Activated naive CD4-positive, alpha-beta T cell treated with anti-CD3 and anti-CD28 coated beads, Interleukin-2, amount 50 U/mL, for 24 hours (primary cell): ENCODE data around the gene LY6G6F.
"Not testable (repeated sequence)": the region's sequence is repeated elsewhere in the genome, so short reads cannot be mapped to it uniquely, and the experiment has no call there.

Source experiments
- H3K27ac Mint-ChIP-seq: one replicate; pipeline ENCODE4 v1.8.0; 2021; ENCODE audit warnings: mild to moderate bottlenecking, mixed read lengths
- H3K27me3 Mint-ChIP-seq: one replicate; pipeline ENCODE4 v1.8.0; 2021; ENCODE audit warnings: mixed read lengths
- H3K36me3 Mint-ChIP-seq: one replicate; pipeline ENCODE4 v1.8.0; 2021; ENCODE audit warnings: mixed read lengths
- H3K4me1 Mint-ChIP-seq: one replicate; pipeline ENCODE4 v1.8.0; 2021; ENCODE audit warnings: mixed read lengths
- H3K4me3 Mint-ChIP-seq: one replicate; pipeline ENCODE4 v1.8.0; 2021; ENCODE audit warnings: mild to moderate bottlenecking, mixed read lengths
- H3K9me3 Mint-ChIP-seq: one replicate; pipeline ENCODE4 v1.8.0; 2021; ENCODE audit warnings: mixed read lengths

LY6G6F gene

DNA sequence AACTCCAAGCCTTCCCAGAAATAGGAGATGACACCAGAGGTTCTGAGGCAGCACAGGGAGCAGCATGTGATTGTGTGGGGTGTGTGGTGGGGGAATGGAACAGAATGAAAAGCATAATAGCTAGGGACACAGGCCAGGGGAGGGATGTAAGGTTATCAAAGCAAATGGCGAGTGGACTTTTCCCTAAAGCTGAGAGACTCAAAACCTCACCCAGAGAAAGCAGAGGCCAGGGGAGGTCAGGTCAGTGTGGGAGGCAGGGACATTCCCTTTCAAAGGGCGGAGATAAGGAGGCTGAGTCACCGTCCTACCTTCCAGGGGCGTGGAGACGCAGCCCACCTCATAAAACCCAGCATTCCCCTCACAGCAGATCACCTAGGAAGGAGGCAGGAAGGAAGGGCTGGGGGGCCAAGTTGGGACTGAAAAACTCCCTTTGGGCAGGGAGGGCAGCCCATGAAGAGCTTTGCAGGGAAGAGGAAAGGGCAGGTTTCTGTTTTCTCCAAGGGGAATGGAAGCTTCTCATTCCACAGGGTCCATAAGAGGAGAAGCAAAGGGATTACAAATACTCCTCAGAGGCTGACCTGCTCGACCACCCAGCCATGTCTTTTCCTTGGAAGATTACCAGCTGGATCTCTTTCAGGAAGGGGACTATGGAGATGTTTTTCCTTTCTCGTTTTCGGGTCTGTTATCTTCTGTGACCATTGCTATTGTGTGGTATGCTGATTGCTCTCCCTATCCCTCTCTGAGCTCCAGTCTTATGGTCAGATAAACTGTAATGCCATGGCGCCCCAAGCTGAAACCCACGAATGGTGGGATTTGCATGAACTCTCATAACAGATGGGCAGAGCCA lies 16.2 kb upstream of the LY6G6F start:
- Mint-ChIP-seq H3K4me1 (no peaks in the 10 kb centered on the region), H3K36me3 (peaks cover 4% of the 10 kb centered on the region), H3K4me3 (no peak overlapping the region), H3K9me3 (no peaks in the 10 kb centered on the region), H3K27ac (peak overlapping the region; percentile 18), H3K27me3 (no peaks in the 10 kb centered on the region)

DNA sequence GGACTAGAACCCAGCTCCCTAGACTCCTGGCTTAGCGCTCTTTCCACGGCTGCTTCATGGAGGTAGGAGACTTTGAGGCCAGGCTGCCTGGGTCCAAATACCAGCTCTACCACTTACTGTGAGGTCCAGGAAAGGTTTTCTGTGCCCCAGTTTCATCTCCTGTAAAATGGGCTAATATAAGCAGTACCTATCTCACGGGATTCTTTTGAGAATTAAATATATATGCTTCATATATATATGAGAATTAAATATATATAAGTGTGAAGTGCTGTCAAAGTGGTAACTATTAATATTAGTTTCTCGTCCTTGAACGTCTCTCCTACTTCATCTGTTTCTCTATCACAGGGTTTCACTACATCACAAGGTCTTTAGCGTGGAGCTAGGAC lies 15.6 kb upstream of the LY6G6F start:
- H3K27me3 Mint-ChIP-seq, result no peaks in the 10 kb centered on the region
- no peaks in the 10 kb centered on the region for H3K9me3 Mint-ChIP-seq
- H3K27ac Mint-ChIP-seq, result no peak overlapping the region
- H3K4me1 Mint-ChIP-seq, result no peaks in the 10 kb centered on the region
- H3K4me3 Mint-ChIP-seq, result no peak overlapping the region
- peaks cover 4% of the 10 kb centered on the region for H3K36me3 Mint-ChIP-seq

DNA sequence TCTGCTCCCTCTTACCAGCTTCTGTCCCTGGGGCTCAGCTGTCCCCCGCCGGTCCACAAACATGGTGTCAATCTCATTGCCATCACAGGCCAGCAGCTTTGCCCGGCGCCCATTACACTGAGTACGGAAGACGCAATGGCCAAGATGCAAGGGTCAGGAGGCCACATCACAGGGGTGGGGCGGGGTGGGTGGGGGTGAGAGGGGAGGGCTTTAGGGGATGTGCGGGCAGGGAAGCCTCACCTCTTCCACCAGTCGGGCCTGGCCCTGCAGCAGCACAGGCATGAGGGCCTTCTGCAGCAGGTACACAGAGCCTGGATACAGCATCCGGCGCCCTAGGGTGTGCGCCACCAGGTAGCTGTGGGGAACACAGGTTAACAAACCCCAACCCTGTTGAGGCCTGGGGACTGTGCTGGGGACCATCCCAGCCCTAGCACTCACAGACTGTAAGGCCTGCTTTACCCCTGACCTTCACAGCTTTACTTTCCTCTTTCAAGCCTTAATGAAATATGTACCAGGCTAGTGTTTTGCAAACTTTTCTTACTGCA lies 15.0 kb upstream of the LY6G6F start:
- no peaks in the 10 kb centered on the region for H3K27me3 Mint-ChIP-seq
- peaks cover 4% of the 10 kb centered on the region for H3K36me3 Mint-ChIP-seq
- H3K9me3 Mint-ChIP-seq, result no peaks in the 10 kb centered on the region
- H3K4me1 Mint-ChIP-seq, result no peaks in the 10 kb centered on the region
- no peak overlapping the region for H3K4me3 Mint-ChIP-seq
- H3K27ac Mint-ChIP-seq, result no peak overlapping the region

DNA sequence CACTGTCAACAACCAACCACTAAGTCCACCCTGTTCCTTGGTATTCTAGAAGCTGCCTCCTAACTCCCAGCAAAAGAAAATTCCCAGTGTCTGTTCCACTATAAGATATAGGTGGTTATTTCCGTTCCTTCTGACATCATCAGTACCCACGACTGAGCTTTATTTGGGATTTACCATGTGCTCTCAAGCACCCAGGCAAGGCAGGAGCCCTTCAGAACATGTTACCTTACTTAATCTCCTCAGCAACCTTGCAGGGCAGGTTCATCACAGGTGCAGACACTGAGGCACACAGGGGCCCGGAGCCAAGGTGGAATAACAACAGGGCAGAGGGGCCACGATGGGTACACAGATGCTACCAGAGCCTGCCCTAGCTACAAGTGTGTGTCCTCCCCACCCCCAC lies 14.3 kb upstream of the LY6G6F start:
- Mint-ChIP-seq H3K27ac (no peak overlapping the region), H3K27me3 (no peaks in the 10 kb centered on the region), H3K4me1 (peaks cover 3% of the 10 kb centered on the region), H3K36me3 (peaks cover 4% of the 10 kb centered on the region), H3K9me3 (no peaks in the 10 kb centered on the region), H3K4me3 (no peak overlapping the region)

DNA sequence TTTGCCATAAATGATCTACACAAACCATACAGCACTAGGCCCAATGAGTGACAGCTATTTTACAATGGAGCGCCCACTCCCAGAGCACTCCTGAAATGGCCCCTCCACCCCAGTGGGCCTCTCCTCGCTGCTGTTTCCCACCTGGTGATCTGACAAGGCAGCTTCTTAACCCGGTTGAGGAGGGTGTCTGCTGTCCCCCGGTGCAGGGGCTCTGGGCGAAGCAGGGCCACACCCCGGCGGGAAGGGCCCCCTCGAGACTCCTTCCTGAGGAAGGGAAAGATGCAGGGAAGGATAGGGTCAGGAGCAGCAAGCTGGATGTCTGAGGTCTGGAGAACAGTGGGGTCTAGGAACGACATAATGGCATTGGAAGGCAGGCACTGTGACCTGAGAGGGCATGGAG lies 13.8 kb upstream of the LY6G6F start:
- Mint-ChIP-seq H3K9me3 (no peaks in the 10 kb centered on the region), H3K36me3 (peaks cover 3% of the 10 kb centered on the region), H3K27ac (no peak overlapping the region), H3K27me3 (no peaks in the 10 kb centered on the region), H3K4me3 (no peak overlapping the region), H3K4me1 (peaks cover 8% of the 10 kb centered on the region)

DNA sequence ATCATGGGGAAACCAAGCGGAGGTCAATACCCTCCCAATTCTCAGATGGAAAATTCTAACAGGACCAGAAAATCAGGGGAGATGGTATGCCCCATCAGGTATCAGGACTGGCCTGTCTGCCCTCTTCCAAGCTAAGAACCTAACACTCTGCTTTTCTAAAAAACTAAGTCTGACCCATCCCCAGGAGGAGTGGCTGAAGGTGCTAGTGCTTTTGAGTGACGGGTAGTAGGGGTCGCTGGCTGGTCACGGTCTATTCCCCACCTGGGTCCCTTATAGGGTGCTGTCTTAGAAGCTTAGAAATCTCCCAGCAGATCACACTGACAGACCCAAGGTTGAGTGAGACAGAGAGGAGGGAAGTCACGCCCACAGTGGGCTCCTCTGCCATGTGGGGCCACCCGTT lies 13.1 kb upstream of the LY6G6F start:
- H3K36me3 Mint-ChIP-seq, result peaks cover 4% of the 10 kb centered on the region
- no peaks in the 10 kb centered on the region for H3K27me3 Mint-ChIP-seq
- peaks cover 12% of the 10 kb centered on the region for H3K4me1 Mint-ChIP-seq
- H3K4me3 Mint-ChIP-seq, result no peak overlapping the region
- H3K9me3 Mint-ChIP-seq, result no peaks in the 10 kb centered on the region
- no peak overlapping the region for H3K27ac Mint-ChIP-seq

DNA sequence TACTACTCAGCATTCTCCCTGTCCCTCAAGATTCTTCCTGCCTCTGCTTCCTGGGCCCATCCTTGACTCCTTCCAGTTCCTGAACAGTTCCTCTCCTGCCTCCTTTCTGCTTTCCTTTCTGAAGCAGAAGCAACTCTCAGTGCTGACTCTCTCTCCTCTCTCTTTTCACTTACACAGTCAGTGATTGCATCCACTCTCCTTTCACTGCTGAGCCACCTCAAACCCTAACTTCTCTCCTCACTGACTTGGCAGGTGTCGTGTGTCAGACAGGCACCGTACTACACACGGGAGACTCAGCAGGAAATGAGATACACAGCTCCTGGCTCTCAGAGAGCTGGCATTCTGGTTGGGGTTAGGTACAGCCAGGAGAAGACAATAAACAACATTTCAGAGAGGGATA lies 9.1 kb upstream of the LY6G6F start:
- Mint-ChIP-seq H3K4me1 (peaks cover 32% of the 10 kb centered on the region), H3K27me3 (no peaks in the 10 kb centered on the region), H3K4me3 (no peak overlapping the region), H3K36me3 (peaks cover 2% of the 10 kb centered on the region), H3K9me3 (no peaks in the 10 kb centered on the region), H3K27ac (peak overlapping the region; percentile 13)

DNA sequence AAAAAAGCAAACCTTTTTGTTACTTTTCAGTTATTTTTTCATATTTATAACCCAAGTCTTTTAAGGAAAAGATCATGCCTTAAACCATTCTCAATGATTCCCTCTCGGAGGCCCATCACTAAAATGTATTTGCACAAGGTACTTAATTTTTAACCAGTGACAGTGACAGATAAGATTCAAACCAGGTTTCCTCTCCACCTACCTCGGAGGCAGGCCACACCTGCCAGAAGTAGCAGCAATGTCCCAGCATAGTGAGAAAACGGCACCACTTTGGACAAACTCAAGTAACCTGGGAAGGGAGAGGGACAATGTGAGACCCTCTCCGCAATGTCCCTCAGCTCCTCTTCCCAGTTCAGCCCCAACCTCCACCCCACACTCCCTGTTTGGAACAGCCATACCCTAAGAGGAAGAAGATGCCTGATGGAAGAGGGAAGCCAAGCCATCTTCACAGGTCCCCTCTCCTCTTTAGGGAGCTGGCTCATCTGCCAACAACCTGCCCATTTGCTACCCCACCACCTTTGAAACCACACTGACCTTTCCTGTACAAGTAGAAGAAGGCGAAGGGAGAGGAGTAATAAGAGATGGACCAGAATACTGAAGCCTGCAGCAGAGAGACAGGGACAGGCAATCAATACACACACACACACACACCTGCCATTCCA lies 5.8 kb upstream of the LY6G6F start:
- peaks cover 1% of the 10 kb centered on the region for H3K36me3 Mint-ChIP-seq
- H3K27ac Mint-ChIP-seq, result peak overlapping the region; percentile 12
- peak overlapping the region; percentile 31 for H3K4me3 Mint-ChIP-seq

DNA sequence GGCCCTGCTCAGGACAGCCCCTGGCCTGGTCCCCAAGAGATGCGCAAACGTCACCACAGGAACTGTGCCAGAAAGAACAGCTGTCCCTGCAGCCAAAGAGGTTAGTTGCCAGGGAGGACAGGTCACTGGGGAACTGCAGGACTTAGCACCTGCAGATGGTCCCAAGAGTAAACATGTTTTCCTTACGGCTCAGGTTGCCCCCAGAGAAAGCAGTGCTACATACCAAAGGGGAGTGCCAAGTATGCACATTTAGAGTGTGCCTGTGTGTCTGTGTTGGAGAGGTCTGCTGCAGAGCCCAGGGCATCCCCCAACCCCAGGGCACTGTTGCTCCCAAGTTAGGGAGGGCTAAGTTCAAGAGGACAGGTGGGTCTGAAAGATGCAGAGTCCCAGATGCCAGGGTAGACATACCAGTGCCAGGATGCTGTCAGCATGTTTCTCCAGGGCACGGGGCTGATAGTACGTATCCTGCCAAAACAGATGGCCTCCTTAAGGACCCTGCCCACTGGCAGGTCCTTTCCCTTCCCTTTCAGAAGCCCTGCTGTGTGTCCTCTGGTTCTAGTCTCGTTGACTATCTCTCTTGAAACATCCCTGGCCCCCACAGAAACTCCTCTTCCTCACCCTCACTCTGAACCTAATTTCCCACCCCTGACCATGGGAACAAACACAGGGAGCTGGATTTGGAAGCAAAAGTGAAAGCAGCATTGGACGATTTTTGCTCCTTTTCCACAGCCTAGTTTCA lies 4.8 kb upstream of the LY6G6F start:
- Mint-ChIP-seq H3K4me3 (peak overlapping the region; percentile 99), H3K27me3 (no peaks in the 10 kb centered on the region), H3K4me1 (peaks cover 36% of the 10 kb centered on the region), H3K9me3 (no peaks in the 10 kb centered on the region), H3K27ac (peak overlapping the region; percentile 99), H3K36me3 (peaks cover 1% of the 10 kb centered on the region)

More for the DNA sequence above, 5.8 kb upstream of the LY6G6F start:
- Mint-ChIP-seq H3K27me3 (no peaks in the 10 kb centered on the region), H3K4me1 (peaks cover 36% of the 10 kb centered on the region), H3K9me3 (no peaks in the 10 kb centered on the region)

DNA sequence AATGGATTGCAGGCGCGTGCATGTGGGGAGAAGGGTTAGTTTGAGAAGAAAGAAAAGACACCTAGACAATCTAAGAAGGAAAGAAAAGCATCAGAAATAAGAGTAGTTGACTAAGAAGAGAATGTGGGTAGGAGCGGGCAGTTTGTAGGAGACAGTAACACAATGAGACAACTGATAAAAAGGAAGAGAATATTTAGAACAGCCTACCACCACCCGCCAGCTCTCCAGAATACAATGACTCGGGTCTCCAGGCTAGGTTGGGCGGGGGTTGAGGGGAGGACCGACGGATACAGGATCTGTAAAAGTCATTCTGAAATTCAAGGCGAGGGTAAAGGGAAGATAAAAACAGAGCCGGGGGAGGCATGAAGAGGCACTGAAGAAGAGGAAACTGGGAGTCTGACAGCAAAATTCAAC lies 4.3 kb upstream of the LY6G6F start:
- Mint-ChIP-seq H3K4me3 (peak overlapping the region; percentile 99), H3K27ac (peak overlapping the region; percentile 99), H3K27me3 (no peaks in the 10 kb centered on the region), H3K4me1 (peaks cover 33% of the 10 kb centered on the region), H3K36me3 (peaks cover 1% of the 10 kb centered on the region), H3K9me3 (no peaks in the 10 kb centered on the region)

DNA sequence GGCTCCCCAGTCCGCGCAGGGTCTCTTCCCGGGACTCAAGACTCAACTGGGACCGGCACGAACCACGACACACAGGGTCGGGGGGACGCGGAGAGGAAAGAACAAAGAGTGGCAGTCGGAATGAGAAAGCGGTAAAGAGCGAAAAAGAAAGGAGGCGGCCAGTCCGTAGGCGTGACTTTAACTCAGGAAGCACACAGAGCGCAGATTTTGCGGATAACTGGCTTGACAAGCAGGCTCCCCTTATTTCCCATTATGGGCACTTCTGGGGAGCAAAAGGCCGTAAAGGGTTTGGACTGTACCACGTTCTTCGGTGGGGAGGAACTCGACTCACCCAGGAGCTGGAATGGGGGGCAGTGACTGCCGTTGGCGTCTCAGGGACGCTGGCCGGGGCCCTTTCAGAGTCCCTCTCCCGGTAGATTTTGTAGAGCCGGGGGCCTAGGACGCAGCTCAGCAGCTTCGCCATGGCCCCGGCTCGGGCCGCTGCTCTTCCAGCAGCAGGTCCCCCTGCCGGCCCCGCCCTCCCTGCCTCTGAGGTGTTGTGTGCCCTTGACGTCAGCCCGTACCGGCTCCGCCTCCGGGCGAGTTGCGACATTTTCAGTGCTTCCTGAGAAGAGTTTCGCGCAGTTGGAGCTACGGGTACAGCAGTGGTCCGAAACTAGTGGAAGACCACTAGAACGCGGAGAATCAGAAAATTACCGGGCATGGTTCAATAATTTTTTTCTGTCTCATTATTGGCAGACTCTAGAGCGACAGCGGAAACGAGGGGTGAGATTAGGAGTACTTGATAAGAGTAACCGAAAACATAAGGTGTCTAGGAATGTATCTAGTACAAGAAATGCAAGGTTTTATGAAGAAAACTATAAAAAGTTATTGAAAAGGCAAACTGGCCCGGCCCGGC lies 3.6 kb upstream of the LY6G6F start, which contains the start of gene ABHD16A:
Gene ABHD16A, minus strand, starts transcription at position 506 of the 898 bp plus-strand sequence. Its CDS starts 43 bp downstream, at position 463.
- no peaks in the 10 kb centered on the region for H3K9me3 Mint-ChIP-seq
- no peaks in the 10 kb centered on the region for H3K27me3 Mint-ChIP-seq
- peaks cover 26% of the 10 kb centered on the region for H3K4me1 Mint-ChIP-seq
- H3K36me3 Mint-ChIP-seq, result peaks cover under 1% of the 10 kb centered on the region
- peak within 1 kb of the TSS; percentile 99 for H3K4me3 Mint-ChIP-seq
- peak within 1 kb of the TSS; percentile 99 for H3K27ac Mint-ChIP-seq

DNA sequence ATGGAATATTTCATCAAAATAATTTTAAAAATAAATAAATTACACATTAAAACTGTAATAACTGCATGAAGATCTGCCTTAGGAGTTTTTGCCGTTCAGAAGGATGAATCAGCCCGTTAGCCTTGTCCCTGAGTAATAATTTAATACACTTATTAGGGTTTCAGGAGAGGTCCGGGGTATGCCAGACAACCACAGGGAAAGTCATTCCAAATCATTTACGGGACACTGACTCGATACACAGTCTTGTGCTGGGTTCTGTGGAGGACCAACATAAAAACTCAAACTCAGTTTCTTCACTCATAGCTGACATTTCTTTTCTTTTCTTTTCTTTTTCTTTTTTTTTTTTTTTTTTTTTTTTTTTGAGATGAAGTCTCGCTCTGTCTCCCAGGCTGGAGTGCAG lies 735 bp upstream of the LY6G6F start:
- H3K27ac Mint-ChIP-seq, result no peak overlapping the region
- H3K4me1 Mint-ChIP-seq, result peaks cover 23% of the 10 kb centered on the region
- no peaks in the 10 kb centered on the region for H3K9me3 Mint-ChIP-seq
- no peak overlapping the region for H3K4me3 Mint-ChIP-seq
- H3K36me3 Mint-ChIP-seq, result no peaks in the 10 kb centered on the region
- H3K27me3 Mint-ChIP-seq, result no peaks in the 10 kb centered on the region

DNA sequence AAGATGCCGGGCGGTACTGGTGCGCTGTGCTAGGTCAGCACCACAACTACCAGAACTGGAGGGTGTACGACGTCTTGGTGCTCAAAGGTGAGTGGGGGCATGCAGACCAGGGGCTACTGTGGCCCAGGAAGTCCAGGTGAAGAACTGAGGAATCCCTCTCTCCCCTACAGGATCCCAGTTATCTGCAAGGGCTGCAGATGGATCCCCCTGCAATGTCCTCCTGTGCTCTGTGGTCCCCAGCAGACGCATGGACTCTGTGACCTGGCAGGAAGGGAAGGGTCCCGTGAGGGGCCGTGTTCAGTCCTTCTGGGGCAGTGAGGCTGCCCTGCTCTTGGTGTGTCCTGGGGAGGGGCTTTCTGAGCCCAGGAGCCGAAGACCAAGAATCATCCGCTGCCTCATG lies 1.0 kb downstream of the LY6G6F start:
- Mint-ChIP-seq H3K27me3 (no peaks in the 10 kb centered on the region), H3K4me1 (peaks cover 18% of the 10 kb centered on the region), H3K27ac (no peak overlapping the region), H3K36me3 (no peaks in the 10 kb centered on the region), H3K4me3 (no peak overlapping the region), H3K9me3 (no peaks in the 10 kb centered on the region)

DNA sequence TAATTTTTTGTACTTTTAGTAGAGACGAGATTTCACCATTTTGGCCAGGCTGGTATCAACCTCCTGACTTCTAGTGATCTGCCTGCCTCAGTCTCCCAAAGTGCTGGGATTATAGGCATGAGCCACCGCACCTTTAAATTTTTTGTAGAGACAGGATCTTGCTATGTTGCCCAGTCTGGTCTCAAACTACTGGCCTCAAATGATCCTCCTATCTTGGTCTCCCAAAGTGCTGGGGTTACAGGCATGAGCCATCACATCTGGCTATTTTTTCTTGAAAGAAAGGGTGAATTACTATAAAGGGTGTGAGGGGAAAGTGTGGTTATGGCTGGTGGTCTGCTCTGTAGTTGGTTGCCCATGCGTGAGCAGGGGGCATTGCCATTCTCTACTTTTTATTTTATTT lies 1.6 kb downstream of the LY6G6F start:
- Mint-ChIP-seq H3K9me3 (no peaks in the 10 kb centered on the region), H3K27me3 (no peaks in the 10 kb centered on the region), H3K27ac (no peak overlapping the region), H3K4me3 (no peak overlapping the region), H3K36me3 (no peaks in the 10 kb centered on the region), H3K4me1 (peaks cover 17% of the 10 kb centered on the region)

DNA sequence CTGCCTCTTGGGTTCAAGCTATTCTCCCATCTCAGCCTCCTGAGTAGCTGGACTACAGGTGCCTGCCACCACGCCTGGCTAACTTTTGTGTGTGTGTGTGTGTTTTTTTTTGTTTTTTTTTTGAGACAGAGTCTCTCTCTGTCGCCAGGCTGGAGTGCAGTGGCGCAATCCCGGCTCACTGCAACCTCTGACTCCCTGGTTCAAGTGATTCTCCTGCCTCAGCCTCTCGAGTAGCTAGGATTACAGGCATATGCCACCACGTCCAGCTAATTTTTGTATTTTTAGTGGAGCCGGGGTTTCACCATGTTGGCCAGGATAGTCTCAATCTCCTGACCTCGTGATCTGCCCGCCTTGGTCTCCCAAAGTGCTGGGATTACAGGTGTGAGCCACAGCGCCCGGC lies 2.5 kb downstream of the LY6G6F start:
- H3K4me3 Mint-ChIP-seq, H3K27ac Mint-ChIP-seq, H3K36me3 Mint-ChIP-seq, H3K9me3 Mint-ChIP-seq, H3K27me3 Mint-ChIP-seq: not testable (repeated sequence)
- H3K4me1 Mint-ChIP-seq, result peaks cover 18% of the 10 kb centered on the region
